Umbilical cord (tissue), 2 donors: ENCODE results near the gene CACNA1S. TPM values are rescaled to one million over a fixed set of nuclear protein-coding genes. Genes with fewer than 3 reads are reported as not detected.

Source experiments
- DNase-seq: peaks from one replicate; pipeline ENCODE4 v3.0.0-alpha.2; 2015; ENCODE audit warnings: low spot score
- total RNA-seq: library from RNA; depleted of rRNA; stranded (reverse); fragments of >200 nt; gene quantifications from one replicate; pipeline ENCODE4 v1.2.3, GENCODE V29; 2014; ENCODE audit warnings: low replicate concordance; ENCODE audit not compliant: insufficient read depth

Gene CACNA1S
- total RNA-seq, 1 donor from 2014 or later, result 0.96 TPM

DNA sequence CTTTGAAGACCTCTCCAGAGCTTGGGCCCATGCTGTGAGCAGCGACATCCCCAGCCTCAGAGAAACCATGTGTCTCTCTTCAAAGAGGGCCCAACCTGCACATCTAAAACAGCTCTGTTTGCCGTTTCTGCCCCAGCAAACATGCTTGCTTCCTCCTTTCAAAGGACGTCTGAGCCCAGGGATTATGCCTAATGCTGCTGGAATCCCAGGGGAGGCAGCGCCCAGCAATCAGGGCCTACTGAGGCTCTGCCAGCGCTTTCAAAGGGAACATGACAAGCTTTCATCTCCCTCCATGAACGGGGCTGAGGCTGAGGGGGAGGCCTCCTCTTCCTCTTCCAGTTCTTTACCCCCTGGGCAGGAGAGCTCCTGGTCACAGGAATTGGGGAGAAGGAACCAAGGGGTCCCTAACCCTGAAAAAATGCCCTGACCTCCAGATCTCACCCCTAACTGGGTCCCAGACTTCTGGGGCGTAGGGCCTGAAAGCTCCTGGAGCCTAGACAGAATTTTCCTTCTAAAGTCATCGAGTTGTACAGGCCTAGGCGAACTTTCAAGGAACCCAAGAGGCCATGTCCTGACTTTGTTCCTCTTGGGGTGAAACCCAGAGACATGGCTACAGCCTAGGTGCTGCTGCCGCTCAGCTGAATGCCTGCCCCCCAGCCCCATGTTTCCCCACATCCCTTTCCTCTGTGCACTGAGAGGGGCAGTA, 28.2 kb upstream of the CACNA1S start:
- peak; percentile 95 for DNase-seq

- no peak for DNase-seq
These were observed 27.5 kb upstream of the CACNA1S start for GRCh38 chr1:201139756-201140155.

GRCh38 chr1:201139306-201139705, 27.1 kb upstream of the CACNA1S start:
- DNase-seq, result no peak

GRCh38 chr1:201138311-201138840, 26.1 kb upstream of the CACNA1S start:
- no peak for DNase-seq

GRCh38 chr1:201137579-201138310, 25.5 kb upstream of the CACNA1S start:
- DNase-seq, result peak; percentile 98

DNA sequence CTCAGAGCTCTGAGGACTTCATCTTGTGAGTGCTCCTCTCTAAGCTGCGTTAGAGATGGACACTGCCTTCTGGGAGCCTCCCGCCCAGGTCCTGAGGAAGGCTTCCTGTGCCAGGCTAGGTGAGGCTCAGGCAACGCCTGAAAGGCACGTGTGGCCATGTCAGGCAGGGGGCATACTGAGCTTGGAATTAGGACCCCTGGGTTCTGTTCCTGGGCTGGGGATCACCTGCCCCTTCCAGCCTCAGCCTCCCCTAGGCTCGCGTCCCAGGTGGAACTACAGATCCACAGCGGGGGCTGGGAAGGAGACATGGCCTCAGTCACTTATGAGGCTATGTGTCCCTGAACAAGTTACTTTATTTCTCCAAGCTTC, 24.8 kb upstream of the CACNA1S start:
- no peak for DNase-seq

DNA sequence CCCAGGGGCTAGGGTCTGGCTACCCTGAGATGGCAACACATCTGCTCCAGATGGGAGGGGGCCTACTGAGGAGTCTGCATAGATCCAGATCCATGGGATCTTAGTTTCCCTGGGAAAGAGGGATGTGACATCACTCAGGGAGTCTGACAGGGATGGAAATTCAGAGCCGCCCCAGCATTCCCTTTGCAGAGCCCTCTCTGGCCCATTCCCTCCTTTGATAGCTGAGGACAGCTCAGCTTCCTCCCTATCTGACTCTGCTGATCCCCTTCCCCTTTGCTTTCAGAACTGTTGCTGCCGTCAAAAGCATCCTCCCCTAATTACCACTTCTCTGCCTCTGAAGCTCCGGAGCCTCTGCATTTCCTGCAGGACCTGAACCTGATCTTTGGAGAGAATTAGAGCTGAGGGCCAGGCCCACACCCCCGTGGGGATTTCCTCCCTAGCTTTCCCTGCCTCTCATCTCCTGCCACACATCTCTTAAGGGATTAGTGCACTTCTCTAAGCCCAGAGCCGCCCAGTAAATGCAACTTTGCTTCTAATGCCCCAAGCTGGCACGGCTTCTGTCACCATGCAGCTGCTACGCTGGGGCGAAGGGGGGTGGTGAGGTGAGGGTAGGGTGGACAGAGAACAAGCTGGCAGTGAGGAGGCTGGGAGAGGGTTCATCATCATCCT, 24.3 kb upstream of the CACNA1S start:
- peak; percentile 93 for DNase-seq

GRCh38 chr1:201134405-201134804, 22.2 kb upstream of the CACNA1S start:
- DNase-seq, result no peak

DNA sequence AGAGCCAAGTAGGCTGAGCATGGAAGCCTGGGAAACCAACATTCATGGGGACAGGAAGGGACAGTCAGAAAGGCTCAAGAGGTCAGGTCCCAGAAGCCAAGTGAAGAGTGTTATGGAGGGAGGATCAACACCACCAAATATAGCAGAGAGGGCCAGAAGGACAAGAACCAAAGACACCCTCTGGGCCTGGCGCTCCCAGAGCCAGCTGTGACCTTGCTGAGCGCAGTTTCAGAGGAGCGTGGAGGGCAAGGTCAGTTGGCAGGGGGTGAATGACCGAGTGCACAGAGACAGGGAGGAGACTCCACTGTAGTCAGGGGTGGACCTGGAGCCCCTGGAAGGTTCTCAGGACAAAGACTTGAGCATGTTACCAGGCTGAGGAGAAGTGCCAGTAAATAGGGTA, 19.2 kb upstream of the CACNA1S start:
- no peak for DNase-seq

- DNase-seq, result no peak
These were observed 16.7 kb upstream of the CACNA1S start for GRCh38 chr1:201128962-201129361.

DNA sequence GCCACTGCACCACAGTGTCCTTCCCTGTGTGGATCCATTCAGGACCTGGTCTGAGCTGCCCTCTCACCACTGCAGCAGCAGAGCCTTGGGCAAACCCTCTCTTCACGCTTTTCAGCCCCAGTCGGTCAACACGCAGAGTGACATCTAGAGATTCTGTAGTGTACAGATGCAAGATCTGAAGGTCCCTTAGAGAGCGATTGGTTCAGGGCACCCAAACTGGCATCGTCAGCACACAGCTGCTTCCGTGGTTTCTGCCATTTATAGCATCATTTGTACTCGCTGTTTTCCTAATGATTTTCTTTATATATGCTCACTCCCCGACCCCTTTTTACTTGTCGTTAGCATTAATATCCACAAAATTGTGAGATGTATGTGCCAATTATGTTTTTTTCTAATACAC, 16.2 kb upstream of the CACNA1S start:
- DNase-seq, result no peak

DNA sequence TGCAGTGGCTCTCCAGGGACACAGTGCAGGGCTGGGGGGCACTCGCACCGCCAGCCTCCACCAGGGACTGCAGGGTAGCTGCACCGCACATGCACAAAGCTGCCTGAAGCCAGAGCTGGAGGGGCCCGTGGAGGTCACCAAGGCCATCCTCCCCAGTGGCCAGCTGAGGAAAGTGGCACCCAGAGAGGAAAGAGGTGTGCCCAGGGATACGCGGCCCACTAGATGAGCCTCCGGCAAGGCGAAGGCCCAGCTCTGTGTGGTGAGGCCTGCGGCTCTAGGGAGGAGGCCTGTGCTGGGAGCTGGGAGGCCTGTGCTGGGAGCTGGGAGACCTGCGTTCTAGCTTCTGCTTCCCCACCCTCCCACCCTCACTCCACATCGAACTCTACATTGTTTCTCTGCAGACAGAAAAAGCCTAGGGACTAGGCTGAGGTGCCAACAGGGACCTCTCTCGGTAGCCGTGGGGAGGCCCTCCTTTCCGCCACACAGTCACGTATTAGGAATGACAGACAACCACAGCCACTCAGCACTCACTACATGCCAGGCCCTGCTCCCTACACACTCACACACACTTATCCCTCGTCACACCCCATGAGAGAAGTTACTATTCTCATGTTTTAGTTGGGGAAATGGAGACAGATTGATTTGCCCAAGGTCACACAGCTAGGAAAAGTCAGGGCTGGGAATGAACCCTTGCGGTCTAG, 15.7 kb upstream of the CACNA1S start:
- no peak for DNase-seq

DNA sequence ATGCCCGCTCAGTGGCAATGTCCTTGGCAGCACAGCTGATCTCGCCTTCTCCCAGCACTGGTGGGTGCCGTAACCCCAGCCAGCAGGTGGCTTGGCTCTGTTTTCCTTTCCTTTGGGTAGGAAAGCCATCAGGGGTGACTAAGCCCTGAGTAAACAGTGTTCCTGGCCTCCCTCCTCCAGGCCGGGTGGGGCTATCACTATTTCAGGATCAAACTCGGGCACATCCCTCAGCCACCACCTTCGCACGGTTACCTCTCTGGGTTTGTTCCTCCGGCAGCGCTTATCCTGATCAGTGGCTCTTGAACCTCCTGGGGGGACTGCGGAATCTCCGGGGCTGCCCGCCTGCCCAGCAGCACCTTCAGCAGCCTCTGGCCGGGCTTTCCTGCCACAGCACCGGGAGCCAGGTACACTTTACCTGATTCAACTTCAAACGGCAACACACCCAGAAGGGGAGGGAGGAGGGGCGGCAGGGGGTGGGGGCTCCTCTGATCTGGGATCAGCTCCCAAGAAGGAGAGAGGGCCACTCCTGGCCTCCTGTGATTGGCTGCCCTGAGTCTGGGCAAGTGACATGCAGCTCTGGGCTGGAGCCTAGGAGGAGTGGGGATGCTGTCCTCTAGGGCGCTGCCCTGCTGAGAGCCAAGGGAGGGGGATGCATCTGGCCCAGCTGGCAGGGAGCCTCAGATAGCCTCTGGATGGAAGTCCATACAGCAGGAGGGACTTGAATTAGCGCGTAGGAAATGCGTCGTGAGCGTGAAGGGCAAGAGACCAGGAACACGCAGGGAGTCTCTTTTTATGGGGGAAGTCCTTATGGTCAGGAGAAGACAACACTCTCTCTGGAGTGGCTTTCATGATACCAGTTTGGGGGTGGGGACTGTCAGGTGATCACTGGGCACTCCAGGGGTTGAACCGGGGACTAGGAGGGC, 14.9 kb upstream of the CACNA1S start, which contains the start of gene ASCL5:
Gene ASCL5 (minus strand): TSS at position 353 of the 923 bp plus-strand sequence. CDS start 11,812 bp downstream, outside the sequence.
- no peak for DNase-seq

DNA sequence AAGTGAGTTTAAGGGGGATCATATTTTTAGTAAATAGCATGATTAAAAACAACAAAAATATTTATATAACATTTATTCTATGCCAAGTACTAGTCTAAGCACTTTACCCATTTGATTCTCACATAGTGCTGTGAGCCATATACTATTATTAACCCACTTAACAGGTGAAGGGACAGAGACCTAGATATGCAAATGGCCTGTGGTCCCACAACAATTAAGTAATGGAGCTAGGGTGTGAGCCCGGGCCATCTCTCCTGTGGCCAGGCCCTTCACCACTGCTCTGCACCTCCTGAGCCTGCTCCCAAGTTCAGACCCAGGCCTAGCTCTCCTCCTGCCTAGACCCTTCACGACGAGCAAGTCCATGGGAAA, 14.2 kb upstream of the CACNA1S start:
- no peak for DNase-seq

GRCh38 chr1:201125800-201126199, 13.6 kb upstream of the CACNA1S start:
- no peak for DNase-seq

DNA sequence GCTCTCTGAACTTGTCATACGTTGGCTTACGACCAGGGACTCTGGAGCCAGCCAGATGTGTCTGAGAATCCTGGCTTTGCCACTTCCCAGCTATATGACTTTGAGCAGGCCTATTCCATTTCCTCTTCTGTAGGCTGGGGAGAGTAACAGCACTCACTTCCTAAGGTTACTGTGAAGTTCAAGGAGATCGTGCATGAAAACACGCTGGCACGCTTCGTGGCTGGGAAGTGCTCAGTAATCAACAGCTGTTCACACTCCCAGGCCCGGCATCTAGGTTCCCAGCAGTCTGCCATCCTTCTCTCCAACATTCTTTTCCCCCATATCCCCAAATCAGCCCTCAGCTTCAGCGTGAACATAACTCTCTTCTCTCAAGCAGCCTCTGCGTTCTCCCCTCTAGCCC, 12.8 kb upstream of the CACNA1S start:
- DNase-seq, result no peak

DNA sequence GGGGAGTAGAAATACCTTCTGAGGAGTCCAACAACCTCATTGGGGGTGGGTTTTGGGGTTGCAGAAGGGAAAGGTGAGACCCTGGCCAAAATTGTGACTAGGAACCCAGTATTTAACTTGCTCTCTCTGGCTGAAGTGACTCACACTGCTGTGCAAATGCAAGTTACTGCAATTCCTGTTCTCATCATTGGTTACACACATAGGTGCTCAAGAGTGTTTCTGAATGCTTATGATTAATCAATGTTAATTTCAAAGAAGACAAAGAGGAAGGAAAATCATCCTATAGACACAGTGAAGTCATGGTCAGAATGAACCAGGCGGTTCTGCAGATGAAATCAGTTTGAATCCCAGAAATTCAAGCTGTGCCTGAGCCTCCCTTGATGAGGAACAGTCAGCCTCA, 11.6 kb upstream of the CACNA1S start:
- DNase-seq, result no peak

- peak; percentile 35 for DNase-seq
These were observed 10.2 kb upstream of the CACNA1S start for GRCh38 chr1:201122321-201122957.

GRCh38 chr1:201119206-201120197, 7.3 kb upstream of the CACNA1S start:
- peak; percentile 44 for DNase-seq
